IMR-90 (cell line): ENCODE measurements around the gene SLC6A6. TPM values are rescaled to one million over a fixed set of nuclear protein-coding genes. Genes with fewer than 3 reads are reported as not detected.

ENCODE experiments used
- ATAC-seq: fragments of 200-7000 bp; cut with Tn5 transposase; 2 replicates; pipeline ENCODE4 v1.9.1; 2020; ENCODE audit warnings: low read depth, mild to moderate bottlenecking, moderate library complexity
- BruUV-seq: library from RNA; stranded (reverse); fragments of 400-500 nt; replicated peaks from 2 replicates; lab custom pipeline; 2021; lab: Mats Ljungman, UMichigan
- CTCF ChIA-PET: fragments of 300-600 bp; formaldehyde crosslinking; extraction: SDS; loops from one replicate; lab custom pipeline; 2021; ENCODE audit warnings: antibody characterized with exemption; lab: Yijun Ruan, JAX
- POLR2A ChIA-PET: fragments of 300-600 bp; sonication (Branson Sonifier 250); formaldehyde crosslinking; loops from one replicate; lab custom pipeline; 2022; ENCODE audit warnings: antibody characterized with exemption; ENCODE audit not compliant: unreplicated experiment; lab: Charles Lee
- DNase-seq: peaks from one replicate; pipeline ENCODE4 v3.0.0; 2013
- H2AFZ ChIP-seq: replicated peaks from 2 replicates; pipeline ENCODE3; 2013; ENCODE audit warnings: low read length, mild to moderate bottlenecking; ENCODE audit not compliant: poor library complexity
- H2AK5ac ChIP-seq: 2 replicates; pipeline ENCODE4 v1.6.1; 2013; ENCODE audit warnings: low read depth, low read length, inconsistent platforms
- H2AK9ac ChIP-seq: replicated peaks from 2 replicates; pipeline ENCODE3; 2013; ENCODE audit warnings: mild to moderate bottlenecking, low read depth, low read length, moderate library complexity; ENCODE audit not compliant: poor library complexity
- H2BK120ac ChIP-seq: 2 replicates; pipeline ENCODE4 v1.6.1; 2013; ENCODE audit warnings: low read depth, low read length, inconsistent platforms
- H2BK15ac ChIP-seq: 3 replicates; pipeline ENCODE4 v1.6.1; 2013; ENCODE audit warnings: low read depth, low read length, inconsistent platforms
- H2BK20ac ChIP-seq: 2 replicates; pipeline ENCODE4 v1.6.1; 2013; ENCODE audit warnings: low read depth, mild to moderate bottlenecking, inconsistent platforms, low read length, moderate library complexity
- H2BK5ac ChIP-seq: 2 replicates; pipeline ENCODE4 v1.6.1; 2013; ENCODE audit warnings: mild to moderate bottlenecking, low read depth, low read length, inconsistent platforms; ENCODE audit not compliant: poor library complexity, severe bottlenecking
- H3K14ac ChIP-seq: replicated peaks from 2 replicates; pipeline ENCODE4 v1.6.1; 2013; ENCODE audit warnings: low read depth, low read length, inconsistent platforms
- H3K18ac ChIP-seq: 2 replicates; pipeline ENCODE4 v1.6.1; 2013; ENCODE audit warnings: low read depth, low read length, control low read depth
- H3K23ac ChIP-seq: 2 replicates; pipeline ENCODE4 v1.6.1; 2013; ENCODE audit warnings: low read depth, low read length, inconsistent platforms
- H3K27ac ChIP-seq: 2 replicates; pipeline ENCODE4 v1.5.1; 2013; ENCODE audit warnings: mild to moderate bottlenecking, control low read depth, low read length; ENCODE audit not compliant: insufficient read depth
- H3K27me3 ChIP-seq: 2 replicates; pipeline ENCODE4 v1.6.1; 2013; ENCODE audit warnings: low read length; ENCODE audit not compliant: control insufficient read depth, insufficient read depth
- H3K36me3 ChIP-seq: 2 replicates; pipeline ENCODE4 v1.6.1; 2013; ENCODE audit warnings: low read length, mixed read lengths; ENCODE audit not compliant: control insufficient read depth, insufficient read depth
- H3K4ac ChIP-seq: 2 replicates; pipeline ENCODE4 v1.6.1; 2013; ENCODE audit warnings: low read depth, low read length, inconsistent platforms
- H3K4me1 ChIP-seq: 2 replicates; pipeline ENCODE4 v1.6.1; 2013; ENCODE audit warnings: low read length, mixed read lengths; ENCODE audit not compliant: control insufficient read depth, insufficient read depth
- H3K4me2 ChIP-seq: 2 replicates; pipeline ENCODE4 v1.6.1; 2013; ENCODE audit warnings: low read depth, mild to moderate bottlenecking, control low read depth, low read length, moderate library complexity
- H3K4me3 ChIP-seq: 2 replicates; pipeline ENCODE4 v1.5.1; 2013; ENCODE audit warnings: low read depth, mild to moderate bottlenecking, control low read depth, low read length, moderate library complexity; ENCODE audit not compliant: insufficient read depth
- H3K56ac ChIP-seq: 2 replicates; pipeline ENCODE4 v1.6.1; 2013; ENCODE audit warnings: low read length, inconsistent platforms; ENCODE audit not compliant: insufficient read depth; ENCODE audit errors: extremely low read depth
- H3K79me1 ChIP-seq, 2 experiments: 2 replicates each; pipeline ENCODE4 v1.6.1; 2013; ENCODE audit warnings: low read length in 2 of 2, inconsistent platforms in 1 of 2, low read depth in 1 of 2
- H3K9ac ChIP-seq: 2 replicates; pipeline ENCODE4 v1.6.1; 2013; ENCODE audit warnings: low read depth, low read length, control low read depth
- H3K9me1 ChIP-seq: 2 replicates; pipeline ENCODE4 v1.6.1; 2013; ENCODE audit warnings: low read length, inconsistent platforms; ENCODE audit not compliant: insufficient read depth
- H3K9me3 ChIP-seq: 2 replicates; pipeline ENCODE4 v1.6.1; 2013; ENCODE audit warnings: low read length; ENCODE audit not compliant: control insufficient read depth, insufficient read depth
- H4K20me1 ChIP-seq: 2 replicates; pipeline ENCODE4 v1.6.1; 2013; ENCODE audit warnings: low read length, inconsistent platforms; ENCODE audit not compliant: insufficient read depth
- H4K5ac ChIP-seq: 2 replicates; pipeline ENCODE4 v1.6.1; 2013; ENCODE audit warnings: mild to moderate bottlenecking, low read depth, low read length, control low read depth
- H4K8ac ChIP-seq, 2 experiments: 2 replicates each; pipeline ENCODE4 v1.6.1; 2013; ENCODE audit warnings: low read depth in 2 of 2, low read length in 2 of 2, control low read depth in 1 of 2, inconsistent platforms in 1 of 2
- H4K91ac ChIP-seq: 2 replicates; pipeline ENCODE4 v1.6.1; 2013; ENCODE audit warnings: low read depth, low read length, inconsistent platforms; ENCODE audit not compliant: insufficient read depth
- BHLHE40 ChIP-seq: fragments of 150-350 bp; IDR thresholded peaks from 2 replicates; pipeline ENCODE4 v1.6.1; 2016; ENCODE audit warnings: mild to moderate bottlenecking, low read depth, low read length
- CEBPB ChIP-seq: IDR thresholded peaks from 2 replicates; pipeline ENCODE4 v1.6.1; 2012; ENCODE audit warnings: low read depth, low read length, improper control_type of control experiment
- CHD1 ChIP-seq: IDR thresholded peaks from 2 replicates; pipeline ENCODE4 v1.6.1; 2012; ENCODE audit warnings: low read depth, low read length, improper control_type of control experiment
- ELK1 ChIP-seq: fragments of 150-350 bp; IDR thresholded peaks from 2 replicates; pipeline ENCODE4 v1.6.1; 2016; ENCODE audit warnings: low read depth, mild to moderate bottlenecking, low read length, moderate library complexity, borderline replicate concordance
- FOS ChIP-seq: fragments of 150-350 bp; IDR thresholded peaks from 2 replicates; pipeline ENCODE4 v1.6.1; 2016; ENCODE audit warnings: low read depth, low read length
- MAFK ChIP-seq: IDR thresholded peaks from 2 replicates; pipeline ENCODE4 v1.6.1; 2012; ENCODE audit warnings: low read depth, low read length, improper control_type of control experiment
- MXI1 ChIP-seq: IDR thresholded peaks from 2 replicates; pipeline ENCODE4 v1.6.1; 2012; ENCODE audit warnings: low read depth, mild to moderate bottlenecking, low read length, moderate library complexity, borderline replicate concordance
- NFE2L2 ChIP-seq: fragments of 150-350 bp; IDR thresholded peaks from 2 replicates; pipeline ENCODE4 v1.6.1; 2016; ENCODE audit warnings: low read depth, mild to moderate bottlenecking, low read length
- POLR2A ChIP-seq: IDR thresholded peaks from 2 replicates; pipeline ENCODE4 v1.6.1; 2012; ENCODE audit warnings: mild to moderate bottlenecking, low read depth, low read length
- RAD21 ChIP-seq: IDR thresholded peaks from 2 replicates; pipeline ENCODE4 v1.6.1; 2012; ENCODE audit warnings: low read length, improper control_type of control experiment
- RFX5 ChIP-seq: IDR thresholded peaks from 2 replicates; pipeline ENCODE4 v1.8.0; 2012; ENCODE audit warnings: low read depth, mild to moderate bottlenecking, low read length, moderate library complexity
- SMC3 ChIP-seq: fragments of 150-350 bp; IDR thresholded peaks from 2 replicates; pipeline ENCODE4 v1.6.1; 2016; ENCODE audit warnings: low read depth, mild to moderate bottlenecking, antibody characterized with exemption, low read length, moderate library complexity
- WGBS, 2 experiments: methylation state at CpG; one replicate each; pipeline versions ENCODE4 v1.1.5 to v1.1.7; 2013; ENCODE audit warnings: missing lambda C conversion rate in 2 of 2; ENCODE audit not compliant: insufficient read length in 1 of 2; ENCODE audit errors: extremely low coverage in 2 of 2; 5-methylcytosine and 5-hydroxymethylcytosine counted together
- dilution Hi-C: fragments of 300-500 bp; cut with HindIII; formaldehyde crosslinking; loops from one replicate; pipeline ENCODE4 v1.14.3; 2018; ENCODE audit warnings: low sequenced_read_pairs; ENCODE audit not compliant: unreplicated experiment
- in situ Hi-C: fragments of 300-500 bp; cut with MboI; formaldehyde crosslinking; loops from 3 replicates; pipeline ENCODE4 v1.14.3; 2019; ENCODE audit warnings: low sequenced_read_pairs, inconsistent platforms, mixed read lengths
- intact Hi-C: fragments of 100-400 bp; cut with micrococcal nuclease; formaldehyde crosslinking; loops from 2 replicates; pipeline ENCODE4 v1.10.0; 2022
- polyA plus RNA-seq, 3 experiments: library from polyadenylated mRNA; depleted of rRNA; stranded (reverse); fragments of >200 nt; gene quantifications; 2 replicates each; pipeline ENCODE4 v1.2.3, GENCODE V29; 2012; ENCODE audit warnings: low replicate concordance in 1 of 3
- total RNA-seq: library from RNA; depleted of rRNA; stranded (reverse); fragments of >200 nt; gene quantifications from 2 replicates; pipeline ENCODE4 v1.2.3, GENCODE V29; 2012
- TF ChIP-seq, protein P1 (sequence below): conservative IDR thresholded peaks from 2 replicates; pipeline ENCODE4 v1.5.1; 2012; ENCODE audit warnings: mild to moderate bottlenecking, low read depth, low read length, improper control_type of control experiment
- TF ChIP-seq, protein P2 (sequence below): fragments of 150-350 bp; IDR thresholded peaks from 2 replicates; pipeline ENCODE4 v1.6.1; 2017; ENCODE audit warnings: mild to moderate bottlenecking, antibody characterized with exemption, low read length, low read depth

Gene SLC6A6
- total and polyA plus RNA-seq, 2 of the 4 experiments (the other 2 are of a cell fraction) = 29.9 to 39.4 TPM

DNA sequence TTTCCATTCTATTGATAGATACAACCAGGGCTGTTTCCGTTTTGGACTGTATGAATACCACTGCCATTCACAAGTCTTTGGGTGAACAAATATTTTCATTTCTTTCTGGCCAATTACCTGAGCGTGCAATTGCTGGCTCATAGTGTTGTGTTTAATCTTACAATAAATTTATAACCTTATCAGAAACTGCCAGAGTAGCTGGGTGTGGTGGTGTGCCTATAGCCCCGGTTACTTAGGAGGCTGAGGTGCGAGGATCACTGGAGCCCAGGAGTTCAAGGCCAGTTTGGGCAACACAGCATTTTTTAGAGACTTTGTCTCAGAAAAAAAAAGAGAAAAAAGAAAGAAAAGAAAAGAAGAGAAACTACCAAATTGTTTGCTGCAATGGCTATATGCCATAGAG, 5.4 kb upstream of the SLC6A6 start:
- ChIA-PET POLR2A (no interaction called here), CTCF (no interaction called here)
- H3K4me3 ChIP-seq = no peak overlapping the region
- no peak overlapping the region for H4K91ac ChIP-seq
- H3K56ac ChIP-seq = no peak overlapping the region
- H4K8ac ChIP-seq = no peak overlapping the region
- H3K4me2 ChIP-seq = no peak overlapping the region
- H2AK5ac ChIP-seq = no peak overlapping the region
- no peaks in the 10 kb centered on the region for H3K36me3 ChIP-seq
- no peak overlapping the region for H3K18ac ChIP-seq
- H3K9ac ChIP-seq = no peak overlapping the region
- no peak overlapping the region for H2BK120ac ChIP-seq
- dilution Hi-C loops = no loop called here
- no peak overlapping the region for H3K4ac ChIP-seq
- ATAC-seq (no peak), DNase-seq (no peak)
- H3K79me1 ChIP-seq = no peaks in the 10 kb centered on the region
- no peak overlapping the region for H3K14ac ChIP-seq
- no TSS peak for BruUV-seq
- WGBS, 2 experiments = 80% methylated on average over 1 of the region's 4 CpGs; no CpG with 5 or more reads in 1 of the 2 experiments
- no peak overlapping the region for H4K5ac ChIP-seq
- H4K20me1 ChIP-seq = no peaks in the 10 kb centered on the region
- H3K4me1 ChIP-seq = peaks cover 13% of the 10 kb centered on the region
- no peak overlapping the region for H2BK20ac ChIP-seq
- no peak overlapping the region for H3K23ac ChIP-seq
- H3K9me1 ChIP-seq = peaks cover 8% of the 10 kb centered on the region
- H2AK9ac ChIP-seq = no peak overlapping the region
- in situ Hi-C loops = no loop called here
- H2BK15ac ChIP-seq = no peak overlapping the region
- H3K9me3 ChIP-seq = no peaks in the 10 kb centered on the region
- TF ChIP-seq, protein P1, sequence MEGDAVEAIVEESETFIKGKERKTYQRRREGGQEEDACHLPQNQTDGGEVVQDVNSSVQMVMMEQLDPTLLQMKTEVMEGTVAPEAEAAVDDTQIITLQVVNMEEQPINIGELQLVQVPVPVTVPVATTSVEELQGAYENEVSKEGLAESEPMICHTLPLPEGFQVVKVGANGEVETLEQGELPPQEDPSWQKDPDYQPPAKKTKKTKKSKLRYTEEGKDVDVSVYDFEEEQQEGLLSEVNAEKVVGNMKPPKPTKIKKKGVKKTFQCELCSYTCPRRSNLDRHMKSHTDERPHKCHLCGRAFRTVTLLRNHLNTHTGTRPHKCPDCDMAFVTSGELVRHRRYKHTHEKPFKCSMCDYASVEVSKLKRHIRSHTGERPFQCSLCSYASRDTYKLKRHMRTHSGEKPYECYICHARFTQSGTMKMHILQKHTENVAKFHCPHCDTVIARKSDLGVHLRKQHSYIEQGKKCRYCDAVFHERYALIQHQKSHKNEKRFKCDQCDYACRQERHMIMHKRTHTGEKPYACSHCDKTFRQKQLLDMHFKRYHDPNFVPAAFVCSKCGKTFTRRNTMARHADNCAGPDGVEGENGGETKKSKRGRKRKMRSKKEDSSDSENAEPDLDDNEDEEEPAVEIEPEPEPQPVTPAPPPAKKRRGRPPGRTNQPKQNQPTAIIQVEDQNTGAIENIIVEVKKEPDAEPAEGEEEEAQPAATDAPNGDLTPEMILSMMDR = no peak
- TF ChIP-seq CEBPB = no peak
- TF ChIP-seq SMC3 = no peak
- TF ChIP-seq RAD21 = no peak
- TF ChIP-seq, protein P2, sequence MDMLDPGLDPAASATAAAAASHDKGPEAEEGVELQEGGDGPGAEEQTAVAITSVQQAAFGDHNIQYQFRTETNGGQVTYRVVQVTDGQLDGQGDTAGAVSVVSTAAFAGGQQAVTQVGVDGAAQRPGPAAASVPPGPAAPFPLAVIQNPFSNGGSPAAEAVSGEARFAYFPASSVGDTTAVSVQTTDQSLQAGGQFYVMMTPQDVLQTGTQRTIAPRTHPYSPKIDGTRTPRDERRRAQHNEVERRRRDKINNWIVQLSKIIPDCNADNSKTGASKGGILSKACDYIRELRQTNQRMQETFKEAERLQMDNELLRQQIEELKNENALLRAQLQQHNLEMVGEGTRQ = no peak
- TF ChIP-seq CHD1 = no peak
- no peak for TF ChIP-seq MXI1
- no peak for TF ChIP-seq MAFK
- no peak for TF ChIP-seq RFX5
- no peak for TF ChIP-seq ELK1
- no peak for TF ChIP-seq POLR2A
- TF ChIP-seq FOS = no peak
- no peak for TF ChIP-seq BHLHE40
- TF ChIP-seq NFE2L2 = no peak
- H2BK5ac ChIP-seq = no peak overlapping the region
- intact Hi-C loops = no loop called here
- no peaks in the 10 kb centered on the region for H3K27me3 ChIP-seq
- H3K27ac ChIP-seq = no peak overlapping the region
- H2AFZ ChIP-seq = no peak overlapping the region
